Endodermal cell (in vitro differentiated cells): ENCODE measurements around the gene FANCE. TPM values are rescaled to one million over a fixed set of nuclear protein-coding genes. Genes with fewer than 3 reads are reported as not detected.

Experiments
- DNase-seq: peaks from one replicate; pipeline ENCODE4 v3.0.0-alpha.2; 2017
- H3K27ac ChIP-seq: 2 replicates; pipeline ENCODE4 v1.5.1; 2013; ENCODE audit warnings: mild to moderate bottlenecking, low read depth, low read length, moderate library complexity
- H3K27me3 ChIP-seq: 2 replicates; pipeline ENCODE4 v1.6.1; 2013; ENCODE audit warnings: mild to moderate bottlenecking, low read length, moderate library complexity; ENCODE audit not compliant: insufficient read depth, control insufficient read depth, poor library complexity, severe bottlenecking
- H3K36me3 ChIP-seq: 2 replicates; pipeline ENCODE4 v1.7.0; 2013; ENCODE audit warnings: mild to moderate bottlenecking, low read length, moderate library complexity; ENCODE audit not compliant: control insufficient read depth, insufficient read depth
- H3K4me1 ChIP-seq: one replicate; pipeline ENCODE4 v1.7.0; 2013; ENCODE audit warnings: low read length; ENCODE audit not compliant: control insufficient read depth, insufficient read depth
- H3K4me3 ChIP-seq: 2 replicates; pipeline ENCODE4 v1.5.1; 2013; ENCODE audit warnings: mild to moderate bottlenecking, low read length, moderate library complexity
- H3K9ac ChIP-seq: 2 replicates; pipeline ENCODE4 v1.6.1; 2013; ENCODE audit warnings: mild to moderate bottlenecking, low read length, moderate library complexity; ENCODE audit not compliant: poor library complexity, severe bottlenecking; ENCODE audit errors: extremely low read depth
- H3K9me3 ChIP-seq: 2 replicates; pipeline ENCODE4 v1.6.1; 2013; ENCODE audit warnings: mild to moderate bottlenecking, low read length, moderate library complexity; ENCODE audit not compliant: control insufficient read depth
- H3K27ac Mint-ChIP-seq: 2 replicates; pipeline ENCODE4 v1.8.0; 2020; ENCODE audit warnings: mixed read lengths
- H3K27me3 Mint-ChIP-seq: 2 replicates; pipeline ENCODE4 v1.8.0; 2021; ENCODE audit warnings: mild to moderate bottlenecking, mixed read lengths; ENCODE audit not compliant: insufficient read depth
- H3K36me3 Mint-ChIP-seq: 2 replicates; pipeline ENCODE4 v1.8.0; 2020; ENCODE audit warnings: low read depth, mixed read lengths
- H3K4me1 Mint-ChIP-seq: 2 replicates; pipeline ENCODE4 v1.8.0; 2020; ENCODE audit warnings: mixed read lengths
- H3K4me3 Mint-ChIP-seq: 2 replicates; pipeline ENCODE4 v1.8.0; 2020; ENCODE audit warnings: mild to moderate bottlenecking, moderate library complexity, mixed read lengths
- H3K9me3 Mint-ChIP-seq: 2 replicates; pipeline ENCODE4 v1.8.0; 2020; ENCODE audit warnings: mild to moderate bottlenecking, mixed read lengths
- CTCF ChIP-seq: fragments of 200-600 bp; sonication (generic); conservative IDR thresholded peaks from 2 replicates; pipeline ENCODE4 v1.5.0; 2021; ENCODE audit warnings: antibody characterized with exemption, mild to moderate bottlenecking
- WGBS, 2 experiments: methylation state at CpG; one replicate each; pipeline versions ENCODE4 v1.1.5 to v1.1.7; 2013; ENCODE audit warnings: missing lambda C conversion rate in 2 of 2, mixed read lengths in 1 of 2; ENCODE audit not compliant: insufficient coverage in 1 of 2, insufficient read length in 1 of 2; 5-methylcytosine and 5-hydroxymethylcytosine counted together
- total RNA-seq, 2 donors: library from RNA; stranded (reverse); fragmentation: NEBNext Ultra II Directional in 1 of 2; extraction: Animal tissue kit (Norgen Biotek cat#: 25700) in 1 of 2; gene quantifications; 2 replicates in 1 of 2; 3 replicates in 1 of 2; pipeline ENCODE4 v1.2.1, GENCODE V29; 2021

Gene FANCE
- total RNA-seq, 2 donors from 2014 or later = 13.5 to 16.4 TPM

GRCh38 chr6:35487658-35488516 is 35.7 kb downstream of the FANCE start:
- Histone ChIP-seq H3K4me1 (peaks cover 41% of the 10 kb centered on the region), H3K27ac (no peak overlapping the region), H3K9me3 (no peaks in the 10 kb centered on the region), H3K9ac (no peak overlapping the region), H3K4me3 (no peak overlapping the region), H3K36me3 (peaks cover 9% of the 10 kb centered on the region), H3K27me3 (no peaks in the 10 kb centered on the region)
- peaks cover 6% of the 10 kb centered on the region for H3K36me3 Mint-ChIP-seq
- no peaks in the 10 kb centered on the region for H3K9me3 Mint-ChIP-seq
- no peak overlapping the region for H3K4me3 Mint-ChIP-seq
- 77 to 86% methylated on average over 3 to 9 of the region's 9 CpGs for WGBS, 2 experiments
- DNase-seq = peak; percentile 76
- H3K27ac Mint-ChIP-seq = peak overlapping the region; percentile 63
- H3K4me1 Mint-ChIP-seq = peaks cover 51% of the 10 kb centered on the region
- TF ChIP-seq CTCF = no peak
- H3K27me3 Mint-ChIP-seq = no peaks in the 10 kb centered on the region

- H3K4me3 Mint-ChIP-seq = no peak overlapping the region
- DNase-seq = no peak
- peaks cover 43% of the 10 kb centered on the region for H3K4me1 ChIP-seq
Measured at GRCh38 chr6:35488517-35488862, 36.4 kb downstream of the FANCE start.

GRCh38 chr6:35489066-35489465 is 36.9 kb downstream of the FANCE start:
- no peak overlapping the region for H3K27ac Mint-ChIP-seq
- Histone ChIP-seq H3K27ac (no peak overlapping the region), H3K36me3 (peaks cover 9% of the 10 kb centered on the region), H3K27me3 (no peaks in the 10 kb centered on the region), H3K9ac (no peak overlapping the region), H3K4me3 (no peak overlapping the region), H3K9me3 (no peaks in the 10 kb centered on the region), H3K4me1 (peaks cover 43% of the 10 kb centered on the region)
- H3K27me3 Mint-ChIP-seq = no peaks in the 10 kb centered on the region
- no peak for TF ChIP-seq CTCF
- no peaks in the 10 kb centered on the region for H3K9me3 Mint-ChIP-seq
- H3K4me1 Mint-ChIP-seq = peaks cover 63% of the 10 kb centered on the region
- no peaks in the 10 kb centered on the region for H3K36me3 Mint-ChIP-seq
- H3K4me3 Mint-ChIP-seq = no peak overlapping the region
- no peak for DNase-seq
- whole genome bisulfite sequencing, 2 experiments = 93% methylated on average over 1 of the region's 1 CpG; no CpG with 5 or more reads in 1 of the 2 experiments

More at GRCh38 chr6:35488517-35488862, 36.4 kb downstream of the FANCE start:
- no peak for TF ChIP-seq CTCF
- Histone ChIP-seq H3K27me3 (no peaks in the 10 kb centered on the region), H3K9me3 (no peaks in the 10 kb centered on the region), H3K9ac (no peak overlapping the region), H3K4me3 (no peak overlapping the region), H3K27ac (no peak overlapping the region), H3K36me3 (peaks cover 9% of the 10 kb centered on the region)
- no peaks in the 10 kb centered on the region for H3K9me3 Mint-ChIP-seq
- H3K27ac Mint-ChIP-seq = peak overlapping the region; percentile 63
- H3K4me1 Mint-ChIP-seq = peaks cover 57% of the 10 kb centered on the region
- H3K36me3 Mint-ChIP-seq = peaks cover under 1% of the 10 kb centered on the region
- H3K27me3 Mint-ChIP-seq = no peaks in the 10 kb centered on the region
- 90 to 100% methylated on average over 5 to 8 of the region's 9 CpGs for WGBS, 2 experiments
